Cardiac fibroblast (primary cell): ENCODE measurements around the gene MCF2L2.

ENCODE experiments used
- DNase-seq, 2 donors: peaks; one replicate each; pipeline versions ENCODE4 v3.0.0 to v3.0.0-alpha.2; 2010; ENCODE audit warnings: low read depth in 2 of 2
- H3K4me3 ChIP-seq, 2 donors: replicated peaks in 1 of 2; 1 replicate in 1 of 2; 2 replicates in 1 of 2; pipeline ENCODE4 v1.5.1; 2011; ENCODE audit warnings: low read depth in 2 of 2, low read length in 2 of 2, mild to moderate bottlenecking in 2 of 2, moderate library complexity in 1 of 2
- CTCF ChIP-seq: IDR thresholded peaks from one replicate; pipeline ENCODE4 v1.5.1; 2011; ENCODE audit warnings: low read depth, mild to moderate bottlenecking, low read length, inconsistent platforms

MCF2L2 gene

GRCh38 chr3:183278479-183279088, 149.8 kb downstream of the MCF2L2 start:
- no peak for TF ChIP-seq CTCF
- DNase-seq: peak in 1 of 2 donors; percentile 71
- H3K4me3 ChIP-seq: no peak overlapping the region

- no peak for DNase-seq
- no peak for TF ChIP-seq CTCF
- H3K4me3 ChIP-seq: no peak overlapping the region
These were observed 151.2 kb downstream of the MCF2L2 start for GRCh38 chr3:183277260-183277659.

GRCh38 chr3:183275937-183276336, 152.5 kb downstream of the MCF2L2 start:
- TF ChIP-seq CTCF: no peak
- H3K4me3 ChIP-seq: no peak overlapping the region
- DNase-seq: no peak

- H3K4me3 ChIP-seq: no peak overlapping the region
- TF ChIP-seq CTCF: no peak
- peak; percentile 89 to 95 for DNase-seq
These were observed 153.0 kb downstream of the MCF2L2 start for GRCh38 chr3:183275418-183275817.

- DNase-seq: peak in 1 of 2 donors; percentile 75
- no peak for TF ChIP-seq CTCF
- no peak overlapping the region for H3K4me3 ChIP-seq
These were observed 153.8 kb downstream of the MCF2L2 start for GRCh38 chr3:183274609-183275008.

- TF ChIP-seq CTCF: no peak
- no peak for DNase-seq
- H3K4me3 ChIP-seq: no peak overlapping the region
These were observed 155.6 kb downstream of the MCF2L2 start for GRCh38 chr3:183272791-183273190.

- no peak for TF ChIP-seq CTCF
- no peak for DNase-seq
- H3K4me3 ChIP-seq: no peak overlapping the region
These were observed 156.3 kb downstream of the MCF2L2 start for GRCh38 chr3:183272142-183272541.
